Left lung (tissue), 10 donors: Measurements from ENCODE around the gene PLXNA2. TPM values are rescaled to one million over a fixed set of nuclear protein-coding genes. Genes with fewer than 3 reads are reported as not detected.

Experiments
- ATAC-seq: fragments of 200-7000 bp; cut with Tn5 transposase; one replicate; pipeline ENCODE4 v1.9.1; 2020; ENCODE audit warnings: moderate library complexity
- DNase-seq, 4 donors: peaks; one replicate each; pipeline ENCODE4 v3.0.0-alpha.2; 2013 to 2020
- H3K27ac ChIP-seq, 2 donors: fragments of 200-600 bp; sonication (generic) in 1 of 2; one replicate each; pipeline versions ENCODE4 v1.5.0 to v1.8.0; 2020 to 2021
- H3K27me3 ChIP-seq, 2 donors: fragments of 200-600 bp; sonication (generic) in 1 of 2; one replicate each; pipeline versions ENCODE4 v1.5.0 to v1.8.0; 2020 to 2021
- H3K36me3 ChIP-seq, 2 donors: fragments of 200-600 bp; sonication (generic) in 1 of 2; one replicate each; pipeline versions ENCODE4 v1.5.0 to v1.8.0; 2020 to 2021
- H3K4me1 ChIP-seq, 2 donors: fragments of 200-600 bp; one replicate each; pipeline ENCODE4 v1.8.0; 2021
- H3K4me3 ChIP-seq, 2 donors: fragments of 200-600 bp; sonication (generic) in 1 of 2; one replicate each; pipeline versions ENCODE4 v1.5.0 to v1.8.0; 2020 to 2021; ENCODE audit warnings: mild to moderate bottlenecking in 1 of 2
- H3K9me3 ChIP-seq, 2 donors: fragments of 200-600 bp; sonication (generic) in 1 of 2; one replicate each; pipeline versions ENCODE4 v1.5.0 to v1.8.0; 2020 to 2021
- CTCF ChIP-seq, 2 donors: fragments of 200-600 bp; sonication (generic) in 1 of 2; IDR thresholded peaks; one replicate each; pipeline versions ENCODE4 v1.5.0 to v1.8.0; 2021; ENCODE audit warnings: antibody characterized with exemption in 2 of 2
- intact Hi-C, 2 donors: fragments of 100-400 bp; cut with DNase I; formaldehyde crosslinking; loops; one replicate each; pipeline versions ENCODE4 v1.11.2 to v1.14.2; 2022
- polyA plus RNA-seq, 6 donors: library from polyadenylated mRNA; unstranded; fragments of 120-200 nt; gene quantifications; one replicate each; pipeline ENCODE4 v1.2.1, GENCODE V29; 2013; ENCODE audit not compliant: insufficient read length in 6 of 6
- total RNA-seq, 2 donors: library from RNA; stranded (reverse); fragmentation: NEBNext Ultra II Directional; extraction: Animal tissue kit (Norgen Biotek cat#: 25700); gene quantifications; one replicate each; pipeline ENCODE4 v1.2.1, GENCODE V29; 2021
- donor health status: DM: no; HTN: yes; CAD: no.
- donor health status: DM: no; HTN: no; CAD: no.

PLXNA2 gene
- total and polyA plus RNA-seq, 8 donors, result 21.4 to 92.8 (median 34.0) TPM

- H3K4me1 ChIP-seq, result no peaks in the 10 kb centered on the region
- H3K27ac ChIP-seq, result no peak overlapping the region
- no peak for TF ChIP-seq CTCF (IDR thresholded peaks at IDR 0.05)
- H3K4me3 ChIP-seq, result no peak overlapping the region
- no peaks in the 10 kb centered on the region for H3K36me3 ChIP-seq
- H3K27me3 ChIP-seq, result no peaks in the 10 kb centered on the region
- H3K9me3 ChIP-seq, result no peaks in the 10 kb centered on the region
- no peak for ATAC-seq
- intact Hi-C loops, result no loop called here
- no peak for DNase-seq
These were observed 118.1 kb downstream of the PLXNA2 start for GRCh38 chr1:208126108-208126507.

- H3K4me3 ChIP-seq, result no peak overlapping the region
- ATAC-seq (no peak), DNase-seq (no peak)
- TF ChIP-seq CTCF (IDR thresholded peaks at IDR 0.05), result no peak
- H3K27ac ChIP-seq, result no peak overlapping the region
- intact Hi-C loops, result no loop called here
- H3K27me3 ChIP-seq, result no peaks in the 10 kb centered on the region
- H3K36me3 ChIP-seq, result no peaks in the 10 kb centered on the region
- no peaks in the 10 kb centered on the region for H3K4me1 ChIP-seq
- H3K9me3 ChIP-seq, result no peaks in the 10 kb centered on the region
These were observed 121.4 kb downstream of the PLXNA2 start for GRCh38 chr1:208122612-208123358.

GRCh38 chr1:208121813-208122364 is 122.3 kb downstream of the PLXNA2 start:
- Histone ChIP-seq H3K4me1 (no peaks in the 10 kb centered on the region), H3K27me3 (no peaks in the 10 kb centered on the region), H3K27ac (no peak overlapping the region), H3K9me3 (no peaks in the 10 kb centered on the region), H3K4me3 (no peak overlapping the region), H3K36me3 (no peaks in the 10 kb centered on the region)
- intact Hi-C loops, result no loop called here
- no peak for DNase-seq
- TF ChIP-seq CTCF (IDR thresholded peaks at IDR 0.05), result no peak
- ATAC-seq, result no peak

GRCh38 chr1:208120431-208120790 is 123.8 kb downstream of the PLXNA2 start:
- TF ChIP-seq CTCF (IDR thresholded peaks at IDR 0.05), result no peak
- Histone ChIP-seq H3K9me3 (no peaks in the 10 kb centered on the region), H3K27ac (no peak overlapping the region), H3K36me3 (no peaks in the 10 kb centered on the region), H3K27me3 (no peaks in the 10 kb centered on the region), H3K4me1 (no peaks in the 10 kb centered on the region), H3K4me3 (no peak overlapping the region)
- ATAC-seq (no peak), DNase-seq (no peak)
- intact Hi-C loops, result no loop called here

- intact Hi-C loops, result no loop called here
- ATAC-seq (no peak), DNase-seq (no peak)
- H3K4me1 ChIP-seq, result no peaks in the 10 kb centered on the region
- TF ChIP-seq CTCF (IDR thresholded peaks at IDR 0.05), result no peak
- H3K27me3 ChIP-seq, result no peaks in the 10 kb centered on the region
- H3K4me3 ChIP-seq, result no peak overlapping the region
- no peaks in the 10 kb centered on the region for H3K36me3 ChIP-seq
- no peaks in the 10 kb centered on the region for H3K9me3 ChIP-seq
- no peak overlapping the region for H3K27ac ChIP-seq
These were observed 125.2 kb downstream of the PLXNA2 start for GRCh38 chr1:208118841-208119606.
